Retinal pigment epithelial cell (primary cell): ENCODE results near the gene NDUFAF2.

Experiments used
- DNase-seq: peaks from one replicate; pipeline ENCODE4 v3.0.0-alpha.2; 2010; ENCODE audit warnings: low read depth
- H3K4me3 ChIP-seq: 2 replicates; pipeline ENCODE4 v1.5.1; 2011; ENCODE audit warnings: mild to moderate bottlenecking, low read length, control low read depth, moderate library complexity
- CTCF ChIP-seq: conservative IDR thresholded peaks from 2 replicates; pipeline ENCODE4 v1.5.1; 2011; ENCODE audit warnings: low read depth, low read length, control low read depth, inconsistent platforms

The NDUFAF2 gene

GRCh38 chr5:61044545-61044944 lies 99.5 kb downstream of the NDUFAF2 start:
- no peak for DNase-seq
- TF ChIP-seq CTCF = no peak
- H3K4me3 ChIP-seq = no peak overlapping the region

GRCh38 chr5:61047346-61047745 lies 102.3 kb downstream of the NDUFAF2 start:
- TF ChIP-seq CTCF = no peak
- DNase-seq = no peak
- H3K4me3 ChIP-seq = no peak overlapping the region

GRCh38 chr5:61048534-61048933 lies 103.5 kb downstream of the NDUFAF2 start:
- peak; percentile 40 for DNase-seq
- no peak overlapping the region for H3K4me3 ChIP-seq
- TF ChIP-seq CTCF = no peak

- DNase-seq = no peak
- no peak for TF ChIP-seq CTCF
- H3K4me3 ChIP-seq = no peak overlapping the region
Observed at GRCh38 chr5:61050292-61050691, 105.3 kb downstream of the NDUFAF2 start.

- no peak overlapping the region for H3K4me3 ChIP-seq
- DNase-seq = peak; percentile 44
- no peak for TF ChIP-seq CTCF
Observed at GRCh38 chr5:61051267-61051666, 106.3 kb downstream of the NDUFAF2 start.

GRCh38 chr5:61052882-61053281 lies 107.9 kb downstream of the NDUFAF2 start:
- TF ChIP-seq CTCF = no peak
- DNase-seq = peak; percentile 67
- no peak overlapping the region for H3K4me3 ChIP-seq

- no peak overlapping the region for H3K4me3 ChIP-seq
- TF ChIP-seq CTCF = no peak
- DNase-seq = no peak
Observed at GRCh38 chr5:61053937-61054336, 108.9 kb downstream of the NDUFAF2 start.
